GM19328 (cell line): ENCODE data around the gene CACNG7.

Experiments used
- ATAC-seq: cut with Tn5 transposase; IDR thresholded peaks from one replicate; pipeline ENCODE4 v1.9.1; 2021; ENCODE audit warnings: mild to moderate bottlenecking, moderate library complexity; ENCODE audit not compliant: unreplicated experiment

The CACNG7 gene

DNA sequence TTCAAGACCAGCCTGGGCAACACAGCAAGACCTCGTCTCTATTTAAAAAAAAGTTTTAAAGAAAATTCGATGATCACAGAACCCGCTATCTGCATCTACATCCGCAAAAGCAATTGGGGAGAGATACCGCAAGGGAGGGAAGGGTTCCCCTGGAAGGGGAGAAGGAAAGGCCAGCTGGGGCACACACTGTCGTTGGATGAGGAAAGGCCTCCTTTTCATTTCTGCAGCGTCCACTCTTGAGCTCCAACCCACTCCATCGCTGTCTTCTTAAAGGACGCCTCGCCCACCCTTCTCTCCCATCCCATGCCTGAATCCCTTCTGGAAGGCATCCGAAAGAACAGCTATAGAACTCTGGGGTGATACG, 30.3 kb upstream of the CACNG7 start:
- ATAC-seq, result no peak

DNA sequence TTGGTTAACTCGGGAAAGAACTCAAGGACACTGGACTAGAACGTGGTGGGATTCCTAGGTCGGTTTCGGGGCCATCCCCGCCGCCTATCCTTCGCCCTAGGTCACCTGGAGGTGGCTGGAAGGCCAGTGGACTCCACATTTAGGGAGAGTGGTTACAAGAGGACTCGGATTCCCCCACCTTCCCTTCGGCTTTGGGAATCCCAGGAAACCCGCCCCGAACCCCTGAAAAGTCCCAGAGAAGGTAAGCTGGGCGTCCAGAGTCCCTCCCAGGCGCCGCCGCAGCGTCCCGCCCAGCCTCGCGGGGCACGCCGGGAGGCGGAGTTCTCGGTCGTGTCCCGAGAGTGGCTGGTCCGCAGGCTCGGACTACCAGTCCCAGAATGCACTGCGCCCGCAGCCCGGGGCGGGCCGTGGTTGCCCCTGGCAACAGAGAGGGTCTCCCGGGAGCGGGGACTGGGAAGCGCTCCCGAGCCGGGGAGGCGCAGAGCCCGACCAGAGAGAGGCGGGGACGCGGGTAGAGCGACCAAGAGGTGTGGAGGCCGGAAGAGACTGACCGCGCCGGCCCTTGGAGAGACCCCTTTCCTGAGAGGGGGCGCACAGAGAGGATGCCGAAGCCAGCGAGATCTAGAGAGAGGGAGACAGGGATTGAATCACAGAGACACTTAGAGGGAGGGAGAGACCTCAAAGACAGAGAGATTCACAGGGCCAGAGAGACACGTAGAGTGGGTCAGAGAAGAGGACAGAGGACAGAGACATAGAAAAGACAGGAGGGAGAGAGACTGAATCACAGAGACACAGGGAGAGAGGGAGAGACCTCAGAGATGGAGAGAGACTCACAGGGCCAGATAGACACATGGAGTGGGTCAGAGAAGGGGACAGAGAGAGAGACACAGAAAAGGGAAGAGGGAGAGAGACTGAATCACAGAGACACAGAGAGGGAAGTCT, 29.7 kb upstream of the CACNG7 start:
- ATAC-seq, result no peak

DNA sequence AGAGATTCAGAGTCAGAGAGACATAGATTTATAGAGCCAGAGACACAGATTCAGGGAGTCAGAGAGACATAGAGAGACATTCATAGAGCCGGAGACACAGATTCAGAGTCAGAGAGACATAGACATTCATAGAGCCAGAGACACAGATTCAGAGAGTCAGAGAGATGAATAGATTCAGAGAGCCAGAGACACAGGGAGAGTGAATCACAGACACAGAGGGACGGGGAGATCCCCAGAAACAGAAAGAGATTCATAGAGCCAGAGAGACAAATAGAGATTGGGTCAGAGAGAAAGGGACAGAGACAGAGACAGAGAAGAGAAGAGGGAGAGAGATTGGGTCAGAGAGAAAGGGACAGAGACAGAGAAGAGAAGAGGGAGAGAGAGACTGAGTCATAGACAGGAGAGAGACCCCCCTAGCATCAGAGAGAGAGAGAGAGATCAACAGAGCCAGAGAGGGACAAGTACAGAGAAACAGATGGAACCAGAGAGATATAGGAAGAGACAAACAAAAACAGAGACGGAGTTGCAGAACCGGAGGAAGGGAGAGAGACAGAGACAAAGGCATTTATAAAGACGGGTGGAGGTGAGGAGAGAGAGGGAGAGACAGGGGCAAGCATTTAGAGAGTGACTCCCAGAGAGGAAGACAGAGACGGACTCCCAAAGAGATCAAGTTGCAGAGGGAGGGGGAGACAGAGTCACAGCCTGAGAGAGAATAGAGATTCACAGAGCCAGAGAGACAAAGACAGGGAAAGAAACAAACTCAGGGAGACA, 28.2 kb upstream of the CACNG7 start:
- ATAC-seq, result no peak

DNA sequence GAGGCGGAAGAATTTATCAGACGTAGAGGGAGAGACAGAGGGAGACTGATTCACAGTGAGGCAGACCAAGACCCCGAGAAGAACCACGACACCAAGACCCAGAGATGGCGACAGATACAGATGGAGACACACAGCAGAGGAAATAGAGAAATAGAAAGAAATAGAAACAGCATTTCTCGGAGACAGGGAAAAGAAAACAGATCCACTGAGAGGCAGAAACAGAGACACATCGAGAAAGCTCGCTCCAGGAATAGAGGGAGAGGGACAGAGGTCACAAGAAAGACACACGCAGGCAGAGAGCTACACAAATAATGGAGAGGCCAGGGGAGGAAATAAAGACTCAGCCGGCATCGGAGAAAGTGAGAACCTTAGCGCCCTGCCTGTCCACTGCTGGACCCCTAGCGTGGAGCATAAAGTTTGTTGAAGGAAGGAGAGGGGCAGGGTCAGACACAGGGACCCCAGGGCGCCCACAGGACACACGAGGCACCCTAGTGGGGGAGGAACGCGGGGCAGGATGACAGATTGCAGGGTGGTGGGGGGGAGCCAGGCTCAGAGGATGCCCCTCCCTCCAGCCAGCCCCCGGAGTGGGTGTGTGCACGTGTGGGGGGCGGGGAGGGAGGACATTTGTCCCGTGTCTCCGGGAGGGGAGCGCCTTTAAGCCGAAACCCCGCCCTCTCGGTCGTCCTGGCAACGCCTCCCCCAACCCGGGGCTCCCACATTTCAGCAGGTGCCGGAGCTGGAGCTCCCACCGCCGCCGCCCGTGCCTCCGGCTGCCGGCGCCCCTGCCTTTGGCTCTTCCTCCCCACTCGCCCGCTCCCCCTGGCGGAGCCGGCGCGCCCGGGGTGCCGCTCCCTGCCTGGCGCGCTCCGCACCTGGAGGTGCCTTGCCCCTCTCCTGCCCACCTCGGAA, 27.3 kb upstream of the CACNG7 start, which contains the start of gene PRKCG:
Gene PRKCG, plus strand, starts transcription at position 716 of the 909 bp plus-strand sequence. CDS start 298 bp downstream, outside the sequence.
- no peak for ATAC-seq

DNA sequence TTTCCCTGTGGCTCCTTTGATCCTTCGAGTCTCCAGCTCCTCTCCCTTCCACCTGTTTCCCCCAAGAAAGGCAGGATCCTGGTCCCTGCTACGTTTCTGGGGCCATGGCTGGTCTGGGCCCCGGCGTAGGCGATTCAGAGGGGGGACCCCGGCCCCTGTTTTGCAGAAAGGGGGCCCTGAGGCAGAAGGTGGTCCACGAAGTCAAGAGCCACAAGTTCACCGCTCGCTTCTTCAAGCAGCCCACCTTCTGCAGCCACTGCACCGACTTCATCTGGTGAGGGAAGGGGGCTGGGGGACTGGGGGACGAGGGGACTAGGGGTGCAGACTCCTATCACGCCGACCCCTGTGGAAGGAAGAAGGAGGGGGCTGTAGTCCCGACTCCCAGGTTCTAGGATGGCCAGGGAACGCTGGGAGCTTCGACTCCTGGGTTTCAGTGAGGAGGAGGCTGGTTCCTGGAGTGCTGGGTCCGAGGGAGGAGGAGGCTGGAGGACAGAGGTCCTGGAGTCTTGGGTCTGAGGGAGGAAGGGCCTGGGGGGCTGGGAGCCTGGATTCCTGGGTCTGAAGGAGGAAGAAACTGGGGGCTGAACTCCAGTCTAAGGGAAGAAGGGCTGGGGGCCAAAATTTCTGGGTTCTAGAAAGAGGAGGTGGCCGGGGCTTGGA, 26.6 kb upstream of the CACNG7 start:
- no peak for ATAC-seq

DNA sequence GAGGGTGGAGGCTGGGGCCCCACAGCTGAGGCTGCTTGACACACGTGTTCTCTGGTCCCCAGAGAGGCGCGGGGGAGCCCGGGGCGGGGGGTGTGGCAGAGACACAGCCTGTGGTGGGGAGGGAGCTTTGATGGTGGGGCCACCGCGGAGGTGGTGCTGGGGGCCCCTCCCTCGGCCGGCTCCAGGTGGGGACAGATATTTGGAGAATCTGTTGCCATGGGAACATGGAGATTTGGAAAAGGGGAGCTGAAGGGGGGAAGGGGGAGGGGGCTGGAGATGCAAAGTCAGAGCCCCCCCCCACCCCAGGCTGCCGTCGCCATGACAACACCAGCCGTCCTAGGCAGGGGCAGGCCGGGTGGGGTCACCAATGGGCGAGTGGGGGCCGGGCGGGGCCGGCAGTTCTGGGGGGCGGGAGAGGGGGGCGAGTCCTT, 25.8 kb upstream of the CACNG7 start:
- no peak for ATAC-seq

DNA sequence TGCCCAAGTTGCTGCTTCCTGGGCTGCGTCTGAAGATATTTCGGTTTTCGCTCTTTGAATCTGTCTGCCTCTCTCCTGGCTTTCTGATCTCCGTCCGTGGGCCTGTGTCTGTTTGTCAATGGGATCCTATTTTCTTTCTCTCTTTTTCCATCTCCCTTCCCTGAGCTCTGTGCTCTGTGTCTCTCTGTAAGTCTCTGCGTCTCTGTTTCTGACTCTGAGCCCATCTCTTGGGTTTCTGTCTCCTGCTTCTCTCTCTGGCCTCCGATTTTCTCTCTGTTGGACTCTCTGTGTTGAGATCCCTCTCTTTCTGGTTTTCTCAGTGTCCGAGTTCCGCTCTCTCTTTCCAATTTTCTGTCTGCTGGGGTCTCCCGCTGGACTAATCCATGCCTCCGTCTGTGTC, 25.3 kb upstream of the CACNG7 start:
- ATAC-seq, result no peak

DNA sequence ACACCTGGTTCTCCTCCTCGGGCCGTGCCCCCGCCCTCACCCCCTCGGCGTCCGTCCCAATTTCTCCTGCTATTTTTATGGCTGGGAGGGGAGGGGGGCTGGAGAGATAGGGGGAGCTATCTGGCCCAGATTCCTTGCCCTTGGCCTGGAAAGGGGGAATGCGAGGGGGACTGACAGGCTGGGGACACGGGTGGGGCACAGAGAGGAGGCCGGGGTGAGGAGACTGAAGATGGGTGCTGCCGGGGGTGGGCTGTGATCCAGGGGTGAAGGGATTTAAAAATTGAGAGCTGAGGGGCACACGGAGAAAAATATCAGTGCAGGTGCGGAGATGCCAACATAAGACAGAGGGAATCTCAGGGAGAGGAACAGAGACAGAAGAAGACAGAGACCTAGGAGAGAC, 24.8 kb upstream of the CACNG7 start:
- no peak for ATAC-seq

DNA sequence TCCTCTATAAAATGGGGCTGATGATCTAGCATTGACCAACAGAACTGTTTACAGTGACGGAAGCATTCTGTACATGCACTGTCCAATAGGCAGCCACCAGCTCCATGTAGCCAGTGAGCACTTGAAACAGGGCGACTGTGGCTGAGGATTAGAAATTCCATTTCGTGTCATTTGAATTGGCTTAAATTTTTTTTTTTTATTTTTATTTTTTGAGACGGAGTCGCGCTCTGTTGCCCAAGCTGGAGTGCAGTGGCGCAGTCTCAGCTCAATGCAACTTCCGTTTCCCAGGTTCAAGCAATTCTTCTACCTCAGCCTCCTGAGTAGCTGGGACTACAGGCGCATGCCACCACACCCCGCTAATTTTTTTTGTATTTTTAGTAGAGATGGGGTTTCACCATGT, 24.0 kb upstream of the CACNG7 start:
- no peak for ATAC-seq

DNA sequence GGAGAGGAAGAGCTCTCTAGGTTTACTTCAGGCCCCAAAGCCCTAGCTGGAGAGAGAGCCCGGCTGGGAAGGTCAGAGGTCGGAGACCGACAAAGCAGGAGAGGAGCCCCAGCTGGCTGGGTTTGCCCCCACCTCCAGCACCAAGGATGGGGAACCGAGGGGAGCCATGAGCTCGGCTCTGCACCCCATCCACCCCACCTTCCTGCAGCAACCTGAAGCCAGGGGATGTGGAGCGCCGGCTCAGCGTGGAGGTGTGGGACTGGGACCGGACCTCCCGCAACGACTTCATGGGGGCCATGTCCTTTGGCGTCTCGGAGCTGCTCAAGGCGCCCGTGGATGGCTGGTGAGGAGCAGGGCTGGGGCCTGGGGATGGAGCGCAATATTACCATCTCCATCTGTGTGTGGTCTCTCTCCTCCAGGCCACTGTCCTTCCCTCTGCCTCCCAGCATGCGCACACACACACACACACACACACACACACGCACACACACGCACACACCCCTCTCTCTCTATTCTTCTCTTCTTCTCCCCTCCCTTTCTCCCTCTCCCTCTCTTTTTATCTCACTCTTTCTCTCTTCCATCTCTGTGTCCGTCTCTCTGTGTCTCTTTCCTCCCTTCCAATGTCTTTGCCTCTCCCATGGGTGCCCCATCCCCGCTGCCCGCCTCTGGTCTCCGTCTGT, 16.6 kb upstream of the CACNG7 start:
- no peak for ATAC-seq

DNA sequence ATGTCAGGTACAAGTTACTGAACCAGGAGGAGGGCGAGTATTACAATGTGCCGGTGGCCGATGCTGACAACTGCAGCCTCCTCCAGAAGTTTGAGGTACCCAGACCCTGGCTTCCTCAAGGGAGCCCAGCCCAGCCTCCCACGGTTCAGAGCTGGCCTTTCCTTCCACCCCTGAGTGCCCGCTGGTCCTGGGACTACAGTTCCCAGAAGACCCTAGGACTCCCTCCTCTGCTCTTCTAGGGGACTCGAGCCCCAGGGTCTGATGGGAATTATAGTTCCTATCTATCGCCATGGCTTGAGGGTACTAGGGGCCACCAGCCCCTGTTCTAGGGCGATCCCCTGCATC, 16.1 kb upstream of the CACNG7 start:
- ATAC-seq, result no peak

DNA sequence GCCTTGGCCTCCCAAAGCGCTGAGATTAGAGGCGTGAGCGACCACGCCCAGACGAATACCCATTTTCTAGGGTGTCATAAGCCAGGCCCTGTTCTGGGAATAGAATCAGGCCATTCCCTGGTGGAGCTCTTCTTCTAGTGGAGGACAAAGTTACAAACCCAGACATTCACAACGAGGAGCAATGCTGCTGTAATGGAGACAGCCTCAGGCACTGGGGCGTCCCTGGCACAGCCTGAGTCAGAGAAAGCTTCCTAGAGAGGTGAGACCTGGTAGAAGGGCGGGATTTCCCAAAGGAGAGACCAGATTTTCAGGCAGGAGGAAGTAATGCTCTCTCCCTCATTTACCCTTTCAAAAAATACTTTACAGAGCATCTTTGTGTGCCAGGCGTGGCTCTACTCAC, 14.4 kb upstream of the CACNG7 start:
- no peak for ATAC-seq

DNA sequence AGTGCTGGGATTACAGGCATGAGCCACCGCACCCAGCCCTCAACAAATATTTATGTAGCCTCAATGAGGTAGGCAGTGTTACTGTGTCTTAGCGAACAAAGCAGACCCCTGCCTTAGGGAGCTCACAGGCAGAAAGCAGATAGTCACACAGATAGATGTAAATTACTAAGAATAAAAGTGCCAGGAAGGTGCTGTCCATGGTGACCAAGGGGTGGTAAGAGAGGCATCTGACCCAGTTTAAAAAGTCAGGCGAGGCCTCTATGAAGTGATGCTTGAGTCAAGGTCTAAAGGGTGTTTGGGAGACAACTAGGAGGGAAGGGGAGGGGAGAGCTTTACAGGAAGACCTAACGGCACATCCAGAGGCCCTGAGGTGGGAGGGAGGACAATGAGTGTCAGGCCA, 12.4 kb upstream of the CACNG7 start:
- no peak for ATAC-seq

DNA sequence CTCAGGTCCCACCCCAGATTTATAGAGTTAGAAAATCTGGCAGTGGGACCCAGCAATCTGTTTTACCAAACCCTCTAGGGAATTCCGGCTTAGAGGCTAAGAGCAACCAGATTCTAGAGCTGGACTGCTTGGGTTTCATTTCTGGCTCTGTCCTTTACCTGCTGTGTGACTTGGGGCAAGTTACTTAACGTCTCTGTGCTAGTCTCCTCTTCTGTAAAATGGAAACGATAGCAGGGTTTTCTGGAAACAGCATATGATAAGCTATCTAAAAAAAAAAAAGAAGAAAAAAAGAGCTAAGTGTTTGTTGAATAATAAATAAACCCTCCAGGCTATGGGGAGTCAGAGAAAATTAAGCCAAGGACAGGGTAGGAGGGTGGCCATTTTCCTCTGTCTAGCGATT, 11.6 kb upstream of the CACNG7 start:
- ATAC-seq, result no peak

DNA sequence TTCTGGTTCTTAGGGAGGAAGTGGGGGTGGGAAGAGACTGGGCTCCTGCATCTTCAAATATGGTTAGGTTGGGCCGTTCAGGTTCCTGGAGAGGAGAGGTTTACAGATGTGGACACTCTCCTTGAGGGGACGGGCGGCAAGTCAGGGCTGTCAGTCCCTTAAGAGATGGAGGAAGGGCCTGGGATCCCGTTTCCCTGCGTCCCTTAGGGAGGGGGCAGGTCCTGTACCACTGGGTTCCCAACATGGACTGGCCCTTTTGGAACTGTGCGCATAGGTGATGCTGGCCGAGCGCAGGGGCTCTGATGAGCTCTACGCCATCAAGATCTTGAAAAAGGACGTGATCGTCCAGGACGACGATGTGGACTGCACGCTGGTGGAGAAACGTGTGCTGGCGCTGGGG, 10.9 kb upstream of the CACNG7 start:
- ATAC-seq, result no peak

DNA sequence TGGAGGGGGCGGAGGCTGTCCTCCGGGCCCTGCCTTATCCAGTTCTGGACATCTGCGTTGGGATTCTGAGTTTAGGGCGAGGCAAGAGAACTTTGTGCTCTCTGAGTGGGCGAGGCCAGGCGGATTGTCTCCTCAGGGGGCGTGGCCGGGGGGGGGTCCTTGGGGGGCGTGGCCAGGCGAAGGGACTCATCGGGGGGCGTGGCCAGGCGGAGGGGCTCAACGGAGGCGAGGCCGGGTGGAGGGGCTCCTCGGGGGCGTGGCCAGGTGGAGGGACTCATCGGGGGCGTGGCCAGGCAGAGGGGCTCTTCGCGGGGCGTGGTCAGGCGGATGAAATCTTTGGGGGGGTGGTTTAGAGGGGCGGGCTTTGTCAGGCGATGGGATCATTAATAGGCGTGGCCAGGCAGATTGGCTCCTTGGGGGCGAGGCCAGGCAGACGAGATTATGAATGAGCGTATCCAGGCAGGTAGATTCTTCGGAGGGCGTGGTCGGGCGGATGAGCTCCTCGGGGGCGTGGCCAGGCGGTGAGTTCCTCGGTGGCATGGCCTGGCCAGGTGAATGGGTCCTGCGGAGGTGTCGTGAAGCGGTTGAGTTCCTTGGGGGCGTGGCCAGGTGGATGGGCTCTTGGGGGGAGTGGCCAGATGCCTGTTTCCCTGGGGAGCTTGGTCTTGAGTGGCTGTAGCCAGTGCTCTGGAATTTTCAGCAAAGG, 10.3 kb upstream of the CACNG7 start:
- ATAC-seq, result no peak

DNA sequence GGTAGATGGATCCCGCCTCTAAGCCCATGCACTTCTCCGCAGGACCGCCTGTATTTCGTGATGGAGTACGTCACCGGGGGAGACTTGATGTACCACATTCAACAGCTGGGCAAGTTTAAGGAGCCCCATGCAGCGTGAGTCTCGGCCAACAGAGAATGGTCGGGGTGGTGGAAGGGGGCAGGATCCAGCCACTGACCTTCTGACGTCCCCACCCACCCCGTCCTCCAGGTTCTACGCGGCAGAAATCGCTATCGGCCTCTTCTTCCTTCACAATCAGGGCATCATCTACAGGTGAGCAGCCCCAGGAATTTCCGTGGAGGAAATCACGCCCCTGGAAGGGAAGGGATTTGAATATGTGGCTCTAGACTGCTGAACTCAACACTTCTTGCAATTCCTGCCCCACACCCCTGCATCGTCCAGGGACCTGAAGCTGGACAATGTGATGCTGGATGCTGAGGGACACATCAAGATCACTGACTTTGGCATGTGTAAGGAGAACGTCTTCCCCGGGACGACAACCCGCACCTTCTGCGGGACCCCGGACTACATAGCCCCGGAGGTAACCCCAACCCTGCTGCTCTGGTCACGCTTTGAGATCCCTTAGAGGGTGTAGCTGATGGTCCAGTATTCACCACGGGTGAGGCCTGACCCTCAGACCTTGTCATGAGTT, 8.8 kb upstream of the CACNG7 start:
- no peak for ATAC-seq

DNA sequence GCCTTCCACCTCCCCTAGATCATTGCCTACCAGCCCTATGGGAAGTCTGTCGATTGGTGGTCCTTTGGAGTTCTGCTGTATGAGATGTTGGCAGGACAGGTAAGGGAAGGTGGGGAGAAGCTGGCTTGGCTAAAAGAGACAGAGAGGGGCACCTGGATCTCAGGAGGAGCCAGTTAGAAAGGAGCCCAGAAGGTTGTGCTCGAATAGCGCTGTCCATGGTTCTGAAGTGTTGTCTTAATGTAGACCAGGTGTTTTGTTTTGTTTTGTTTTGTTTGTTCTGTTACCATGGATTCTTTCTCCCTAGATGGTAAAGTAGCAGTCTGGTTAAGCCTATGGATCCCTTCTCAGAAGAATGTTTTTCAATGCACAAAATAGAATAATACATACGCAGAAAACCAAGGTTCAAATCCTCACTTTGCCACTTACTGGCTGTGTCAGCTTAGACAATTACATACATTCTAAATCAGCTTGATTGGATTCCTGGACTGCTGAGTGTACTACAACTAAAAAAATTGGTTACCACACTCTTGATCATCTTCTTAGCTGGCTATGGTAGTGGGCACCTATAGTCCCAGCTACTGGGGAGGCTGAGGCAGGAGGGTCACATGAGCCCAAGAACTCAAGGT, 5.9 kb upstream of the CACNG7 start:
- ATAC-seq, result no peak
